NCI-H2081 (cell line): ENCODE results near the gene TWNK.

ENCODE experiments used
- DNase-seq, 2 experiments: peaks; one replicate each; lab custom pipeline; 2025; lab: John Stamatoyannopoulos, UW

TWNK gene

DNA sequence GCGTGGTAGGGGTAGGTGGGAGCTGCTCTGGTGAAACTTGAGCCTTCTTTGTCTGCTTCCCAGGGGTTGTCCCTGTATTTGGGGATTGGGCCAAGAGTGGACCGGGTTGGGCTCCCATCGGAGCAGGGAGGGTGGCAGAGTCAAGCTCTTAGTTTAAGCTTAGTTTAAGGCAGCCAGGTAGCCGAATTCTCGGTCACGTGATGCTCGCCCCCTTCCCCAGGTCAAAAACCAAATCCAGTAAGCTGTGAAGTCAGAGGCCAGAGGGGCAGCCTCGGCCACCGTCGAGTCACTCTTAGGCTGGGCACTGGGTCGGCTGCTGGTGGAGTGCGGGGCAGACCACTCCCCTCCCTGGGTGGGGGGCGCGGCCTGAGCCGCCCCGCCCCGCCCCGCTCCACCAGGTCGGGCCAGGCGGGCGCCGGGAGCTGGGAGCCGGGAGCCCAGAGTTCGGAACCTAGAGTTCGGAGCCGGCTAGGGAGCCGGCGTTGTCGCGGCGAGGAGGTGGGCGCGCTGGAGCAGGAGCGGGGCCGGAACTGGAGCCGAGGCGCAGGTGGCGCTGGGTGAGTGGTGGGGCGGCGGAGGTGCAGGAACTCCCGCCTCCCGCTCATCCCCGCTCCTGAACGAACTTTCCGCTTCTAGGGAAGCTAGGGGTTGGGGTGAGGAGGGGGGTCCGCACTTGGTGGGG, 9.5 kb downstream of the TWNK start:
- DNase-seq: peak; percentile 16 to 17

DNA sequence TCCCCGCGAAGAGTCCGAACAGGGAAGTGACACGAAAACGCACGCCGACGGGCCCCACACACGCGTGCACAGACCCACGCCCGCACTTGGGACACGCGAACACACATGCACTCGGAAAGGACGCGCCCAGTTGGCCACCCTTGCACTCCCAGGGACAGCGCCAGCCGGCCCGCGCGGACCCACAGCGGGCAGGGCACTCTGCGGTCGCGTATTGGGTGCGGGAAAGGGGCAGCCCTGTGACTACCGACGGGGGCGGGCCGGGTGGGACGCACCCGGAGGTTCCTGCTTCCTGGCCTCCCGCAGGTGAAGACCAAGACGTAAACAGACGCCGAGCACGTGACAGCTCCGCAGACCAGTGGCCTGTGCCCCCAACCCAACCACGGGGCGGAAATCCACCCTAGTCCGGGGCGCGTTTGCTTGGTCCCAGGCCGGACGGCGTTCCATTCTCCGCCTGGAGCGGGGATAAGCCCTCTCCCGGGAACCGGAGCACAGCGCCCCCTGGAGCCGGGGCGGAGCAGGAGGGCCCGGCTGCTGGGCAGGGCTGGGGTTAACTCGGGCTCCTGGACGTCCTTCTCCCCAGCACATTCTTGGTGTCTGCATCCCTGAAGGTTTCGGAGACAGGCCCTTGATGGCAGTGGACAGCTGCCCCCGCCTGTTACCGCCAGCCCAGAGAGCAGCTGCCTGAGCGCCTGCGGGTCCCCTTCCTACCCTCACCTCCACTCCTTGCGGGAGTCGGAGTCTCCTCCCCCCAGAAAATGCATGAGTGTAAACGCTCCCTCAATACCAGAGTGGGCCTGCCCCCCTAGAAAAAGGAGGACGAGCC, 10.2 kb downstream of the TWNK start:
- peak; percentile 28 to 61 for DNase-seq

DNA sequence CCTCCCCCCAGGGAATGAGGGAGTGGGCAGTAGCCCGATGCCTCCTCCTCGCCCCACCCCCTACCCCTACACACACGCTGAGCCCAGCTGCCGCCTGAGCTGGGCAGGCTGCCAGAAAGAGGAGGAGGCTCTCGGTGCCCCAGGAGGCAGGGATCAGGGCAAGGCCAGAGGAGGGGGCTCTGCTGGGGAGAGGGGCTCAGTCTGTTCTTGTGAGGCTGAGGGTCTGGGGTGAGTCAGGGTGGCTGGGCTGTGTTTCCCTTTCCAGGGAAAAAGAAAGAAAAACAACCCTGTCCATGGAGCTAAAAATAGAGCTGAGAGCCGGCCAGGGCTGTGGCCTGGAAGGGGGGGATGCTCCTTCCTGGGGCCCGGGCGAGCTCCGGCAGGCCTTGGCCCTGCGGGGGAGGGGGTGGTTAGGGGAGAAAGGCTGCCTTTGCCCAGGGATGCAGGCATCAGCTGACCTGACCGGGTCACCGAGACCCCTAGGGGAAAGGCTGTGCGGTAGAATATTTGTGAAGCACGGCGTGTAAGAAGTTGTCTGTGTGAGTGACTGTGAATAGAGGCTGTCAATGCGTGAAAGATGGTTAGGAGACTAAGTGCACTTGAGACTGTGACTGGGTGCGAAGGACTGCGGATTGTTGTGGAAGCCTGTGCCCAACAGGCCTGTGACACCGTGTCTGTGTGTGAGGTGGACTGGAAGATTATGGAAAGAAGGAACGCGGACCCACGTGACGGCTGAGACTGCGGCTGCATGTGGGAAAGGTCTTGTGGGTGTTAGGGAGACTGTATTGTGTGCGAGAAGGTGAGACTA, 11.0 kb downstream of the TWNK start:
- DNase-seq: peak; percentile 86 to 87

DNA sequence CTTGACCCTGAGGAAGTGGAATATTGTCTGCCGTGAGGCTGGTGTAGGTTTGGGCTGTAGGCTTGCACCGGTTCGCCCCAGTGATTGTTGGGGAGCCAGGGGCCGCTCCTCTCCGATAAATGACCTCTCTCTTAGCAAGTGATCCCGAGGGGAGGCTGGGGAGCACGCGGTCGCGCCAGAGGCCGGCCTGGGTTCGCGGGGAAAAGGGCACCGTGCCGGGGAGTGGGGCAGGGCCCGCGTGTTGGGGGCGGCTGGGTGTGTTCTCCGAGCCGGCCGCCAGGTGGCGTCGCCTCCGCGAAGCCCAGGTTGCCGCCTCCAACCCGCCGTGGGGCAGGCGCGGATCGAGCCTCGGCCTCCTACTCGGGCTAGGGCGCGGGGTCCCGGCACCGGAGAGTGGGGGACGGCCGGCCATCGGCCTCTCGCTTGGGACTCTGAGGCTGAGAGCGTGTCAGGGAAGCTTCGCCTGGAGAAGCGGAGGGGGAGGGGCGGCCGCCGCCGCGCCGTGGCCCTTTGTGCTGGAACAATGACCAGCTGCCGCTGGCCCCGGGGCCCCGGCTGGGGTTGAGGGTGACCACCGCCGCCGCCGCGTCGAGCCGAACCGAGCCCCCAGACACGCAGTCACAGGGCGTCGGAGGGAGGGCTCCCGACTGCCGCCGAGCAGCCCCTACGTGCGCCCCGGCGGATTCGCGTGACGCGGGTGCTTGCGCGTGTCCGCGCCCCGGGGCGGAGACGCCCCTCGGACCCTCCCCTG, 11.8 kb downstream of the TWNK start:
- peak; percentile 43 to 56 for DNase-seq

DNA sequence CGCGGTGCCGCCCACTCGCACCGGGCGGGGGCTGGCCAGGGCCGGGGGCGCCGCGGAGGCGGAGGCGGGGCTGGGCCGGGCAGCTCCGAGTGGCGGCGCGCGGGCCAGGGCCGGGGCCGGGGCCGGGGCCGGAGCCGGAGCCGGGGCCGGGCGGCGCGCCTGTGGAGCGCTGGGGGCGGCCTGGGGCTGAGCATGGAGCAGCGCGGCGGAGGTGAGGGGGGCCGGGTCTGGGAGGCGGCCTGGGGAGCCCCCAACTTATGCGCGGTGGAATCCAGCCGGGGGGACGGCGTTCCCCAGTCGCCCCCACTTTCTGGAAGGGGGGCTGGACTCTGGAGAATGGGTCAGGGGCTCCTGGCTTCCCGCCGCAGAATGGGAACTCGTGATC, 12.4 kb downstream of the TWNK start, which contains the start of gene LZTS2:
Gene LZTS2, plus strand, starts transcription at position 67 of the 385 bp plus-strand sequence. CDS start 2,731 bp downstream, outside the sequence.
- DNase-seq: no peak

DNA sequence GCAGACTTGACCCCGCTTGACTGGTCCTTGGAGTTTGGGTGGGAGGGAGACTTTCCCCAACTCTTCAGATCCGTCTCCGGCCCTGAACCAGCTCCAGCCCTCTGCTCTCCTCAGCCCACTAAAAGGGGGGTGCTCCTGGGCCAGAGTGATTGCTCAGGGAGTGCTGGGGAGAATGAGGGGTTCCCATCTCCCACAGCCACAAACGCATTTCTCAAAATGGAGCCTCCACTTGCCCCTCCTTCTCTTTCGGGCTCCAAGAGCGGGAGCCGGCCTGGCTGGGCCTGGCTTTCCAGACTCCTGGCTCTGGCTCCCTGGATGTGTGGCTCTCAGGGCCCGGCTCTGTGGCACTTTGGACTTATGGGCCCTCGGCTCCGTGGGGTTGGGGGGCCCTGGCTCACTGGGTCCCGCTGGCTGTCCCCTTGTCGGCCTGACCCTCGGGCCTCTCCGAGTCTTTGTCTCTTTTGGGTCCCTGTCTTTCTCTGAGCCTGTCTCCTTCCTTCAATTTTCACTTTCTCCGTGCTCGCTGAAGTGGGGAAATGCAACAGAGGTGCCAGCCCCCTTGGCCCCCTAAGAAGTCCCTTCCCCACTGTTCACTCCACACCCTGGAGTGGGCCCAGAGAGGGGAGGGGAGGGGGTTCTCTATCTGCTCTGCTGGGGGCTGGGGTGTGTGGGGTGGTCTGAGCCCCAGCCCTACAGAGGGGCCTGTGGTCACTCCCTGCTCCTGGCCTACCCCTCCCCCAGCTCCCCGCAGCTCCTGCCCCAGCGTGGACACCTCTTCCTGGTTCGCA, 13.0 kb downstream of the TWNK start:
- no peak for DNase-seq

DNA sequence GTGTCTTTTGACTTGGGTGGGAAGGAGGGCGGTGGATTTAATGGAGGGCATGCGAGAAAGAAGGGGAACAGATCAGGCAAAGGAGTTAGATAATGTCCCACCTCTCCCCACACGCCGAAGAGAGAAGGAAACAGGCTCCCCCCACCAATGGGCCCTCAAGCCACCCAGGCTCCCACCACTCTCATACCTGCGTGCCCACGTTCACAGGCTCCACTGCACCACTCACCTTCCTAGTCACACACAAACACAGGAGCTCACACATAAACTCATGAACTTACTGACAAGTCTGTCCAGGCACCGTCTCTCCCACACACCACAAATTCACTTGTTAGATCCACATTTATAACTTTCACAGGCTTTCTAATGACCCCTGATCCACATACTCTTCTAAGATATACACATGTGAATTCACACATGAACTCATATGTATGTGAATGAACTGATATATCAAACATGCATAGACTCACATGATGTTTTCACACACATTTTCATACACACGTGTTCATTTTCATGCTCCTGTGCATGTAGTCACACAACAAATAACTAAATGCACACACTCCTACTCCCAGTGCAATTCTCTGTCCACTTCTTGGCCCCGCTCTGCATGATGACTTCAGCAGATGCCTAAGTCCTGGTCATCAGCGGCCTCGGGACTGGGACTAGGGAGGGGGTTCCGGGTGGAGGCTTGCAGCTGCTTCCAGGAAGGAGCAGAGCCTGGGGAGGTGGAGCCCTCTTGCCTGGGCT, 13.7 kb downstream of the TWNK start:
- DNase-seq: no peak

DNA sequence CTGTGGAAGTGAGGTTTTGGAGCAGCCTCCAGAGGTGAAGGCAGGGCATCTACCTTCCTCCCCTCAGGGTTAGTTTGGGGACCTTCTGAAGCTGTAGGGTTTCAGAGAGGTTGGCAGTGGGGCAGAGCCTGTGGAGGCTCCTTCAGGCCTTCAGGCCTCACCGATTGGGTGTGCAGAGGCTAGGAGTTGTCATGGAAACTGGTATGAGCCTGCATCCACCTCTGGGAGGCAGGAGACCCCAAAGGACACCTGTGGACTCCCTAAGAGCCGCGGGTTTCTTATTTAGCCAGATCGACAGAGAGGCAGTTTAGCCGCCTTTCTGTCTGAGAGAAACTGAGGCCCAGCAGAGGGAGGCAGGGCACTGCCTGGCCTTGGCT, 14.3 kb downstream of the TWNK start:
- DNase-seq: no peak

DNA sequence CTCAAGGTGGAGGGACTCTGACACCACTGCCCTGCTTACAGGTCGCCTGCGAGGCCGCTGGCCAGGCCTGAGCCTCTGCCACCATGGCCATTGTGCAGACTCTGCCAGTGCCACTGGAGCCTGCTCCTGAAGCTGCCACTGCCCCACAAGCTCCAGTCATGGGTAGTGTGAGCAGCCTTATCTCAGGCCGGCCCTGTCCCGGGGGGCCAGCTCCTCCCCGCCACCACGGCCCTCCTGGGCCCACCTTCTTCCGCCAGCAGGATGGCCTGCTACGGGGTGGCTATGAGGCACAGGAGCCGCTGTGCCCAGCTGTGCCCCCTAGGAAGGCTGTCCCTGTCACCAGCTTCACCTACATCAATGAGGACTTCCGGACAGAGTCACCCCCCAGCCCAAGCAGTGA, 15.1 kb downstream of the TWNK start:
- no peak for DNase-seq

DNA sequence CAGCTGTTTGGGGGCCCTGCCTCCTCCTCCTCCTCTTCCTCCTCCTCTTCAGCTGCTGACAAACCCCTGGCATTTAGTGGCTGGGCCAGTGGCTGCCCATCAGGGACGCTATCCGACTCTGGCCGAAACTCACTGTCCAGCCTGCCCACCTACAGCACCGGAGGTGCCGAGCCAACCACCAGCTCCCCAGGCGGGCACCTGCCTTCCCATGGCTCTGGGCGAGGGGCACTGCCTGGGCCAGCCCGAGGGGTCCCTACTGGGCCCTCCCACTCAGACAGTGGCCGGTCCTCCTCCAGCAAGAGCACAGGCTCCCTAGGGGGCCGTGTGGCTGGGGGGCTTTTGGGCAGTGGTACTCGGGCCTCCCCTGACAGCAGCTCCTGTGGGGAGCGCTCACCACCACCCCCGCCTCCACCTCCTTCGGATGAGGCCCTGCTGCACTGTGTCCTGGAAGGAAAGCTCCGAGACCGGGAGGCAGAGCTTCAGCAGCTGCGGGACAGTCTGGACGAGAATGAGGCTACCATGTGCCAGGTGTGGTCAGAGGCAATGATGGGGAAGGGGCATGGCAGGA, 16.4 kb downstream of the TWNK start:
- no peak for DNase-seq

DNA sequence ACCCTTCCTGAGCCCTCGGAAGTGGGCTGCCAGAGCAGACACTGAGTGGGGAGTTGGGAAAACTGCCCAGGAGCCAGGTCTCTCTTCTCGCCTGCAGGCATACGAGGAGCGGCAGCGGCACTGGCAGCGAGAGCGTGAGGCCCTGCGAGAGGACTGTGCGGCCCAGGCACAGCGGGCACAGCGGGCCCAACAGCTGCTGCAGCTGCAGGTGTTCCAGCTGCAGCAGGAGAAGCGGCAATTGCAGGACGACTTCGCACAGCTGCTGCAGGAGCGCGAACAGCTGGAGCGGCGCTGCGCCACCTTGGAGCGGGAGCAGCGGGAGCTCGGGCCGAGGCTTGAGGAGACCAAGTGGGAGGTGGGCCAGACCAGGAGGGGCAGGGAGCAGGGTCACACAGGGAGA, 18.0 kb downstream of the TWNK start:
- DNase-seq: no peak

DNA sequence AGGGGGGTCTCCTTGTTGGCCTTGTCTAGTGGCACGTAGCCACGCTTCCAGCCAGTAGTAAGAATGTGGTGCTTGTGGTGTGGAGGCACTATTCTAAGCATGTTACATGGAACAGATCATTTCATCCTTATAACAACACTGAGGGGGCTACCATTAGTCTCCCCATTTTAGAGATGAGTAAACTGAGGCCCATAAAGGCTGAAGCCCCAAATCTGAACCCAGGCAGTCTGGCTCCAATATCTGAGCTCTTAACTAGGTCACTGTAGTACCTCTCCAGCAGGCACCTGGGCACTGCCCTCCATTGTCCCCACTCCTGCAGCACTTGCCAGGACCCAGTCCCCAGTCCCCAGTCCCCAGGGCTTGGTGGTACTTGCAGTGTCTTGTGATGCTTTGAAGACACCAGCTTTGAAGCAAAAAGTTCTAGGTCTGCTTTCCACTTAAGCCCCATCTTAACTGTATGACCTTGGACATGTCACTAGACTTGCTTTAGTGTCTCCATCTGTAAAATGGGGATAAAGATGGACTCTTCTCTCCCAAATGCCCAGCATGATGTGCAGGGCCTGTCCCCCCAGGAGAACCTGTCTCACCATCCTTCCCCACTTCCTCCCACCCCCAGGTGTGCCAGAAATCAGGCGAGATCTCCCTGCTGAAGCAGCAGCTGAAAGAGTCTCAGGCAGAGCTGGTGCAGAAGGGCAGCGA, 18.7 kb downstream of the TWNK start:
- no peak for DNase-seq

DNA sequence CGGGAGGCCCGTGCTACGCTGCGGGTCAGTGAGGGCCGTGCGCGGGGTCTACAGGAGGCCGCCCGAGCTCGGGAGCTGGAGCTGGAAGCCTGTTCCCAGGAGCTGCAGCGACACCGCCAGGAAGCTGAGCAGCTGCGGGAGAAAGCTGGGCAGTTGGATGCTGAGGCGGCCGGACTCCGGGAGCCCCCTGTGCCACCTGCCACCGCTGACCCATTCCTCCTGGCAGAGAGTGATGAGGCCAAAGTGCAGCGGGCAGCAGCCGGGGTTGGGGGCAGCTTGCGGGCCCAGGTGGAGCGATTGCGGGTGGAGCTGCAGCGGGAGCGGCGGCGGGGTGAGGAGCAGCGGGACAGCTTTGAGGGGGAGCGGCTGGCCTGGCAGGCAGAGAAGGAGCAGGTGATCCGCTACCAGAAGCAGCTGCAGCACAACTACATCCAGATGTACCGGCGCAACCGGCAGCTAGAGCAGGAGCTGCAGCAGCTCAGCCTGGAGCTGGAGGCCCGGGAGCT, 19.3 kb downstream of the TWNK start:
- no peak for DNase-seq

DNA sequence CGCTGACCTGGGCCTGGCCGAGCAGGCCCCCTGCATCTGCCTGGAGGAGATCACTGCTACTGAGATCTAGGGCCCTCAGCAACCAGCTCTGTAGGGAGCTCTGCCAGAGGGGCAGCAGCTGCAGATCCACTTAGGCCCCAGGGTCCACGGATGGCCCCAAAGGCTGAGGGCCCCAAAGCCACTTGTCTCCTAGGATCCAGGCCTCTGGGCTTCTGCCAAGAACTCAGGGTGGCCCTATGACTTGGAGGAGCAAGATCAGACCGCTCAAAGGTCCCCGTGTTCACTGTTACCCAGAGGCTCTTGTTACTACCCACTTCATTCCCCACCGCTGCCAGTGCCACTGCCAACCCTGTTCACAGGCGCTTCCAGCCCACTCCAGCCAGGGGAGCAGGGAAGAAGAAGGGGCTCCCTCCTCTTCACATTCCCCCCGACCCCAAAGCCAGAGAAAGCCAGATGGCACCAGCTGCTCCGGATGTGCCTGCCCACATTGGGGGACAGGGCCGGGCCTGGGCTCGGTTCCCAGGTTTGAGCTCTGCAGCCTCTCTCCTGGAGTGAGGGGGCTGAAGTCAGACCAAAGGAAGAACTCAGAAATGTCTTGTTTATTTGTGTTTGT, 19.9 kb downstream of the TWNK start:
- DNase-seq: no peak

DNA sequence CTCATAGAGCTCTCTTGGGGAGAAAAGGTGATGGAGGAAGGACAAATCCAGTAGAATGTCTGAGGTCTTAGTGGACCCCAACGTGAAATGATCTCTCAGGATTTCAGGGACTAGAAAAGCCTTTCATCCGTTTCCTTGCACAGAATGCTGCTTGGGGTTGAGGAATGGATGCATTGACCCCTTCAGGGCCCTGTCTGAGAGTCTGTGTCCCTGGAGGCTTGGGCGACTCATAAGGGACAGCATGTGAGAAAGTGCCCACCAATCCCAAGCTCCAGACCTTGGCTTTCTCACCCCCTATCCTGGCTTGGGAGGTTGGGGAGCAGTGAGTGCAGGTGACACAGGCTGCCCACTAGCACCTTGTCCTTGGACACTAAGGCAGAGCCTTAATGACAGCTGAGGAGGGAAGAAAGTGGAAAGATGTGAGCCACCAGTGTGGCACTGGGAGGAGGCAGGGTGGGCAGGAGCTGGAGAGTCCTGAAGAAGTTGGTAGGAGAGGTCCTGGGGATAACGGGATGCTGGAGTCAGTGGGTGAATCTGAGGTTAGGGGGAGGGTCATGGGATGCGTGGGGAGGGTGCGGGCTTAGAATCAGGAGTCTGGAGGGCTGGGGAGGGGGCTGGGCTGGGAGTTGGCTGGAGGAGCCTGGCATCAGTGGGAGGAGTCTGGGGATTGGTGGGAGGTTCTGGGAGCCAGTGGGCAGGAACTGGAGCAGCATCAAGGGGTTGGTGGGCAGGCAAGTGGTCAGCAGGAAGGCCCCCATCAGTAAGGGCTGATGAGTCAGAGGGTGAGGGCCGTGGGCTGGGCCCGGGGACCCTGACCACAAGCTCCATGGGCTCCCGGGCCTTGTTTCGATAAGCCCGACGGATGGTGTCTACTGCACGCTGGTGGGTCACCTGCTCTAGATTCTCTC, 20.8 kb downstream of the TWNK start:
- DNase-seq: no peak

DNA sequence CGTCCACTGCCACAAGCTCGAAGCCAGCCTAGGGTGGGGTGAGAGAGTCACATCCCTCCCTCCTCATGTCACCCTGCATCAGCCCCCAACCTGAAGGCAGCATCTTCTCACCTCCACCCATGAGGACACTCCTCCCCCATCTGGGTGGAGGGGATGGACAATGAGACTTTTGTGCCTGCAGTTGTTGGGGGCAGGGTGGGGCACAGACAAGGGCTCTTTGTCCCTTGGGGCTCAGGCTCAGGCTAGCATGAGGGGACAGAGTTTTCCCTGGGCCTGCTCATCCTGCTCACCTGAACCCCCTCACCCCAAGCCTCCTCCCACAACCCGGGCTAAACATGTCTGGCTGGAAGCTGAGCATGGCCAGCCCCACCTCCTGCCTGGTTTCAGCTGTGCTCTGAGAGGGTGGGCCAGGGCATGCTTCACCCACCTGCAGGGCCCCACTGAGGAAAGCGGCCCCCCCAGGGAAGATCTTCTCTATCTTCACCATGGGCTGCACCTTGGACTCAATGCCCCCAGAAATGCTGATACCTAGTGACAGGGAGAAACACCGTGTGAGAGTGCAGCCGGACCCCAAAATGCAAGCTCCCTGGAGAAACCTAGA, 21.6 kb downstream of the TWNK start:
- no peak for DNase-seq

DNA sequence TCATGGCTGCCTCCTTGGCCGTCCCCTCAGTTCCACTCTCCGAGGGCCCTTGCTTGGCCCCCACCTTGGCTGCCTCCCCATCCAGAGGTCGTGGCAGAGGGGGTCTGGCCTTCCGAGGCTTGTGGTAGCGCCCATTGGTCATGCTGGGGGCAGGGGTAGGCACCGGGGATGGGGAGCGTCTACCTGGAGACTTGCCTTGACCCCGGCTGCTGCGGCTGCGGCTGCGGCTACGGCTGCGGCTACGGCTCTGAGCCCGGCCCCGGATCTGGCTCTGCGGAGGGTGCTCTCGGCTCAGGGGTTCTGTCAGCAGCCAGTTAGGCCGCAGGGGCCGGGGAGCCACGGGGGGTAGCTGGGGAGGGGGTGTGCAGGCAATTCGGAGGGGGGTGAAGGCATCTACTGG, 23.0 kb downstream of the TWNK start:
- DNase-seq: no peak
